ENCODE data around the gene PCDHA3. TPM values are rescaled to one million over a fixed set of nuclear protein-coding genes. Genes with fewer than 3 reads are reported as not detected.
A peak's percentile ranks its signal among the peaks of the same experiment; 100 is the strongest.
"Not testable (repeated sequence)": the region's sequence is repeated elsewhere in the genome, so short reads cannot be mapped to it uniquely, and the experiment has no call there.

PCDHA3 gene
- total RNA-seq, 1 experiment from 2014 or later: not detected

- Histone ChIP-seq H3K4me2 (no peak overlapping the region), H3K9me2 (ENCODE audit: insufficient read depth) (0 out of 2 replicates have a peak, but pooled peaks cover 4% of the 10 kb centered on the region), H4K20me1 (ENCODE audit: insufficient read depth) (no peaks in the 10 kb centered on the region), H2AFZ (no peak overlapping the region), H3K79me2 (ENCODE audit: low read depth) (no peaks in the 10 kb centered on the region), H3F3A (ENCODE audit: insufficient read depth, low read depth) (no peaks in the 10 kb centered on the region), H3K27ac (no peak overlapping the region), H3K4me1 (replicated peaks; ENCODE audit: insufficient read depth) (no peaks in the 10 kb centered on the region), H3K27me3 (ENCODE audit: insufficient read depth, low read depth) (no peaks in the 10 kb centered on the region), H3K9me3 (ENCODE audit: insufficient read depth, low read depth) (peaks cover 58% of the 10 kb centered on the region), H3K4me3 (no peak overlapping the region), H3K36me3 (ENCODE audit: low read depth) (no peaks in the 10 kb centered on the region)
- intact Hi-C loops (cut with micrococcal nuclease; ENCODE audit: unreplicated experiment): no loop called here
- no peak for DNase-seq
- ChIA-PET CTCF (no interaction called here), POLR2A (ENCODE audit: unreplicated experiment) (no interaction called here)
- no TSS peak for BruUV-seq (replicated peaks)
- TF ChIP-seq EZH2 (IDR thresholded peaks at IDR 0.05; ENCODE audit: low read depth): no peak
- TF ChIP-seq, protein P1, sequence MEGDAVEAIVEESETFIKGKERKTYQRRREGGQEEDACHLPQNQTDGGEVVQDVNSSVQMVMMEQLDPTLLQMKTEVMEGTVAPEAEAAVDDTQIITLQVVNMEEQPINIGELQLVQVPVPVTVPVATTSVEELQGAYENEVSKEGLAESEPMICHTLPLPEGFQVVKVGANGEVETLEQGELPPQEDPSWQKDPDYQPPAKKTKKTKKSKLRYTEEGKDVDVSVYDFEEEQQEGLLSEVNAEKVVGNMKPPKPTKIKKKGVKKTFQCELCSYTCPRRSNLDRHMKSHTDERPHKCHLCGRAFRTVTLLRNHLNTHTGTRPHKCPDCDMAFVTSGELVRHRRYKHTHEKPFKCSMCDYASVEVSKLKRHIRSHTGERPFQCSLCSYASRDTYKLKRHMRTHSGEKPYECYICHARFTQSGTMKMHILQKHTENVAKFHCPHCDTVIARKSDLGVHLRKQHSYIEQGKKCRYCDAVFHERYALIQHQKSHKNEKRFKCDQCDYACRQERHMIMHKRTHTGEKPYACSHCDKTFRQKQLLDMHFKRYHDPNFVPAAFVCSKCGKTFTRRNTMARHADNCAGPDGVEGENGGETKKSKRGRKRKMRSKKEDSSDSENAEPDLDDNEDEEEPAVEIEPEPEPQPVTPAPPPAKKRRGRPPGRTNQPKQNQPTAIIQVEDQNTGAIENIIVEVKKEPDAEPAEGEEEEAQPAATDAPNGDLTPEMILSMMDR (conservative IDR thresholded peaks at IDR 0.05): no peak
These were observed 33.4 kb upstream of the PCDHA3 start for GRCh38 chr5:140767444-140767843.

DNA sequence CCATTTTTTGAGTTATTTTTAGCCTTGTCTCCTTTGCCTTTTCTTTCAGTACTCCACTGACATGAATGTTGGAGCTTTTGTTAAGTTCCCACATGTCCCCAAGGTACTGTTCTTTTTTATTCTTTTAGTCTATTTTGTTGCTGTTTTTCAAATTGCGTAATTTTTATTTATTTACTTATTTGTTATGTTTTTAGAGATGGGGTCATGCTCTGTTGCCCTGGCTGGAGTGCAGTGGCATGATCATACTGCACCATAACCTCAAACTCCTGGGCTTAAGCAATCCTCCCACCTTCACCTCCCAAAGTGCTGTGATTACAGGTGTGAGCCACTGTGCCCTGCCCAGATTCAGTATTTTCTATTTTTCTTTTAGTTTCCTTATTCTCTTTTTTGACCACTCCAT lies 20.3 kb upstream of the PCDHA3 start:
- POLR2A ChIA-PET (ENCODE audit: unreplicated experiment): no interaction called here
- H3F3A ChIP-seq (ENCODE audit: insufficient read depth, low read depth): no peaks in the 10 kb centered on the region
- no peak overlapping the region for H3K4me3 ChIP-seq
- no peaks in the 10 kb centered on the region for H3K79me2 ChIP-seq (ENCODE audit: low read depth)
- H3K27me3 ChIP-seq (ENCODE audit: insufficient read depth, low read depth): no peaks in the 10 kb centered on the region
- no peaks in the 10 kb centered on the region for H3K36me3 ChIP-seq (ENCODE audit: low read depth)
- no peak overlapping the region for H3K4me2 ChIP-seq
- no peak overlapping the region for H2AFZ ChIP-seq
- intact Hi-C loops (cut with micrococcal nuclease; ENCODE audit: unreplicated experiment): no loop called here
- no peaks in the 10 kb centered on the region for H4K20me1 ChIP-seq (ENCODE audit: insufficient read depth)
- no TSS peak for BruUV-seq (replicated peaks)
- H3K9me3 ChIP-seq (ENCODE audit: insufficient read depth, low read depth): no peaks in the 10 kb centered on the region
- TF ChIP-seq, protein P1 (conservative IDR thresholded peaks at IDR 0.05): no peak
- TF ChIP-seq EZH2 (IDR thresholded peaks at IDR 0.05; ENCODE audit: low read depth): no peak
- CTCF ChIA-PET: no interaction called here
- H3K9me2 ChIP-seq (ENCODE audit: insufficient read depth): no peaks in the 10 kb centered on the region
- H3K4me1 ChIP-seq (replicated peaks; ENCODE audit: insufficient read depth): no peaks in the 10 kb centered on the region
- DNase-seq: no peak
- H3K27ac ChIP-seq: no peak overlapping the region

DNA sequence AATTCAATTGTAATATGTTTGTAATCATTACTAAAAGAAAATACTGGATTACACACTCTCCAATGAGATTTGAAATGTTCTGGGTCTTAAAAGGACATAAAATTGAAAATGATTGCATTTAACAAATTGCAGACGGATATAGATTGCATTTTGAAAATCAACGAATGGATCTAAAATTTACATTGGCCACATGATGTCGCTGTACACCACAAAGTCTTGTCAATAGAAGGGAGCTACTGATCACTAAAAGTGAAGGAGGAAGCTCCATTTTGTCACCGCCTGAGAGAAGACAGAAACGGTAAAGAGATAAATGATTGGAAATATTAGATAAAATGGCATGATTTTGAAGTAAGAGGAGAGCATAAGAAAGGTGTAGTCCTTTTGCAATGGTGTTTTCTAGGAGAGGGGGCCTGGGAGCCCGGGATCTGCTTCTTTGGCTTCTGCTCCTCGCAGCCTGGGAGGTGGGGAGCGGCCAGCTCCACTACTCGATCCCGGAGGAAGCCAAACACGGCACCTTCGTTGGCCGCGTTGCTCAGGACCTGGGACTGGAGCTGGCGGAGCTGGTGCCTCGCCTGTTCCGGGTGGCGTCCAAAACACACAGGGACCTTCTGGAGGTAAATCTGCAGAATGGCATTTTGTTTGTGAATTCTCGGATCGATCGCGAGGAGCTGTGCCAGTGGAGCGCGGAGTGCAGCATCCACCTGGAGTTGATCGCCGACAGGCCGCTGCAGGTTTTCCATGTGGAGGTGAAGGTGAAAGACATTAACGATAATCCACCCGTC lies 14.8 kb upstream of the PCDHA3 start, which contains the start of gene PCDHA1:
Gene PCDHA1, plus strand, starts transcription at position 236 of the 782 bp plus-strand sequence.
- CTCF ChIA-PET: interaction anchor here (0.5 kb wide), 1 partner anchor 748 kb away, joined by 9 read pairs; no protein-coding TSS in a partner anchor
- H3K9me3 ChIP-seq (ENCODE audit: insufficient read depth, low read depth): peaks cover 6% of the 10 kb centered on the region; the same call in 1 of the 2 replicates

GRCh38 chr5:140787422-140787821 lies 13.4 kb upstream of the PCDHA3 start:
- H3F3A ChIP-seq (ENCODE audit: insufficient read depth, low read depth); DNase-seq; H3K9me2 ChIP-seq (ENCODE audit: insufficient read depth); H3K4me2 ChIP-seq; BruUV-seq (replicated peaks); intact Hi-C loops (cut with micrococcal nuclease; ENCODE audit: unreplicated experiment); H3K4me3 ChIP-seq; H2AFZ ChIP-seq; H3K27ac ChIP-seq; POLR2A ChIA-PET (ENCODE audit: unreplicated experiment); H3K36me3 ChIP-seq (ENCODE audit: low read depth); H3K9me3 ChIP-seq (ENCODE audit: insufficient read depth, low read depth); H4K20me1 ChIP-seq (ENCODE audit: insufficient read depth); H3K79me2 ChIP-seq (ENCODE audit: low read depth); H3K4me1 ChIP-seq (replicated peaks; ENCODE audit: insufficient read depth); CTCF ChIA-PET: not testable (repeated sequence)
- peaks cover 10% of the 10 kb centered on the region; the same call in 1 of the 2 replicates for H3K27me3 ChIP-seq (ENCODE audit: insufficient read depth, low read depth)

More for the DNA sequence above, 14.8 kb upstream of the PCDHA3 start, which contains the start of gene PCDHA1:
- DNase-seq: no peak
- H3K4me3 ChIP-seq: no peak within 1 kb of the TSS
- H3K27me3 ChIP-seq (ENCODE audit: insufficient read depth, low read depth): peaks cover 10% of the 10 kb centered on the region; the same call in 1 of the 2 replicates
- POLR2A ChIA-PET (ENCODE audit: unreplicated experiment): no interaction called here
- TF ChIP-seq EZH2 (IDR thresholded peaks at IDR 0.05; ENCODE audit: low read depth): no peak
- TF ChIP-seq, protein P1 (conservative IDR thresholded peaks at IDR 0.05): 0 out of 2 replicates have a peak, but pooled peaks have one; percentile 26
- no peak within 1 kb of the TSS for H3K4me2 ChIP-seq
- H2AFZ ChIP-seq: no peak within 1 kb of the TSS
- BruUV-seq (replicated peaks): no TSS peak
- H3K9me2 ChIP-seq (ENCODE audit: insufficient read depth): no peaks in the 10 kb centered on the region
- H3K36me3 ChIP-seq (ENCODE audit: low read depth): no peaks in the 10 kb centered on the region
- H3K27ac ChIP-seq: no peak within 1 kb of the TSS
- no peaks in the 10 kb centered on the region for H3K4me1 ChIP-seq (replicated peaks; ENCODE audit: insufficient read depth)
- no peaks in the 10 kb centered on the region for H3K79me2 ChIP-seq (ENCODE audit: low read depth)
- intact Hi-C loops (cut with micrococcal nuclease; ENCODE audit: unreplicated experiment): no loop called here
- H3F3A ChIP-seq (ENCODE audit: insufficient read depth, low read depth): no peaks in the 10 kb centered on the region
- H4K20me1 ChIP-seq (ENCODE audit: insufficient read depth): no peaks in the 10 kb centered on the region

GRCh38 chr5:140787849-140788504 lies 12.9 kb upstream of the PCDHA3 start:
- POLR2A ChIA-PET (ENCODE audit: unreplicated experiment); H3K4me1 ChIP-seq (replicated peaks; ENCODE audit: insufficient read depth); intact Hi-C loops (cut with micrococcal nuclease; ENCODE audit: unreplicated experiment); H2AFZ ChIP-seq; H3K9me2 ChIP-seq (ENCODE audit: insufficient read depth); H3K9me3 ChIP-seq (ENCODE audit: insufficient read depth, low read depth); H3K4me3 ChIP-seq; H3K27ac ChIP-seq; BruUV-seq (replicated peaks); H3K79me2 ChIP-seq (ENCODE audit: low read depth); H3F3A ChIP-seq (ENCODE audit: insufficient read depth, low read depth); H3K4me2 ChIP-seq; H3K36me3 ChIP-seq (ENCODE audit: low read depth); DNase-seq; H4K20me1 ChIP-seq (ENCODE audit: insufficient read depth); CTCF ChIA-PET: not testable (repeated sequence)
- H3K27me3 ChIP-seq (ENCODE audit: insufficient read depth, low read depth): peaks cover 10% of the 10 kb centered on the region; the same call in 1 of the 2 replicates
